SHP77 (cell line): Measurements from ENCODE around the gene VPS8.
"Not testable (repeated sequence)": the region's sequence is repeated elsewhere in the genome, so short reads cannot be mapped to it uniquely, and the experiment has no call there.

ENCODE experiments used
- DNase-seq, 2 experiments: peaks; one replicate each; lab custom pipeline; 2025; lab: John Stamatoyannopoulos, UW

Gene VPS8

DNA sequence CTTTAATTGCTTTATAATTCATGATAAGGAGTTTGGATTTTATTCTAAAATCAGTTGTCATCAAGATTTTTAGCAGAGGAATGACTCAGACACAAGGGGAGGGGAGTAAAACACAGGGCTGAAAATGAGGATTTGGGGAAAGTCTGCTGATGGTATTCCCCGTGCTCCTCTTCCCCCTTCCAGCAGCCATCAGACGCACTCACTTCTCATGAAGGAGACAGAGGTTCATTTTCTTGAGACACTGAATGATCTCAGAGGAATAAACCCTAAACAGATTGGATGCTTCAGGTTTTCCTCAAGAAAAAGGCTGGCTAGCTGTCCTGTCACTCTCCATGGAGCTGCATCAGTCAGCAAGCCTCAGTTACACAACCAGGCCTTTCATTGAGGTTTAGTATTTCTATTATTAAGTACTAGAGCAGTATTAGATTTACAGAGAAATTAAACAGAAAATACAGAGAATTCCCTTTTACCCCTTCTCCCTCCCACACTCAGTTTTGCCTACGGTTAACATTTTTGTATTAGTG is 174.5 kb downstream of the VPS8 start:
- no peak for DNase-seq

DNA sequence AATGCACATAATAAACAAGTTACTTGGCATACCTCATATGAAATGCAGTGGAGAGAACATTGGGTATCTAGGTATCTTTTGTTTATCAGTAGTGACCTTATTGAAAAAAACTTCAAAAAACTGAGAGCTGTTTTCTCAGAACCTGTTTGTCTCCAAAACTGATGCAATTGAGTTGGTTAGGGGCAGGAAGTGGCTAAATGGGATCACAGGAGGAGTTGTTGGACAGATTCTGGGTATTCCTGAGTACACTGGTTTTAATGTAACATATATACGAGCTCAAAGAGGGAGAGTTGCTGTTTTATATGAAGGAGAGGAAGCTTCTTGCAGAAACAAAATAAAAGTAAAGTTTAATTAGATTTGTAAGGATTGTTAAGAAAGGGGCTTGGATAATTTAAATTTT is 181.4 kb downstream of the VPS8 start:
- DNase-seq, result no peak

DNA sequence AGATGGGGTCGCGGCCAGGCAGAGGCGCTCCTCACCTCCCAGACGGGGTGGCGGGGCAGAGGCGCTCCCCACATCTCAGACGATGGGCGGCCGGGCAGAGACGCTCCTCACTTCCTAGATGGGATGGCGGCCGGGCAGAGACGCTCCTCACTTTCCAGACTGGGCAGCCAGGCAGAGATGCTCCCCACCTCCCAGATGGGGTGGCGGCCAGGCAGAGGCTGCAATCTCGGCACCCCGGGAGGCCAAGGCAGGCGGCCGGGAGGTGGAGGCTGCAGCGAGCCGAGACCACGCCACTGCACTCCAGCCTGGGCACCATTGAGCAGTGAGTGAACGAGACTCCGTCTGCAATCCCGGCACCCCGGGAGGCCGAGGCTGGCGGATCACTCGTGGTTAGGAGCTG is 191.9 kb downstream of the VPS8 start:
- DNase-seq, result not testable (repeated sequence)

DNA sequence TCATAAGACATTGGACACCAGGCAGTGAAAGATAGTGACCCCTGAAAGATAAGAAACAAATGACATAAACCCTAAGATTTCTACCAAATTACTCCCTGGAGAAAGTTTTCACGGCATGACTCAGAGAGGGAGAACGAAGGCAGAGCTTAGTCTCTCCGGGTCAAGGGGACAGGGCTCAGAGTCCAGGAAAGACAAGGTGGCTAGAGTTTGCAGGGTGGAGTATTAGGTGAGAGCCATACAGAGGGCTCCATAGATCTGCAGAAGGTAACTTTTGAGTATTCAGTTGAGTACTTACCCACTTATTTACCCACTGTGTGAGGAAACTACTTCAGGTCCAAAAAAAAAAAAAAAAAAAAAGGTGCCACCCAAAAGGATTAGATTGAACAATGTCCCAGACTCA is 197.7 kb downstream of the VPS8 start:
- no peak for DNase-seq

DNA sequence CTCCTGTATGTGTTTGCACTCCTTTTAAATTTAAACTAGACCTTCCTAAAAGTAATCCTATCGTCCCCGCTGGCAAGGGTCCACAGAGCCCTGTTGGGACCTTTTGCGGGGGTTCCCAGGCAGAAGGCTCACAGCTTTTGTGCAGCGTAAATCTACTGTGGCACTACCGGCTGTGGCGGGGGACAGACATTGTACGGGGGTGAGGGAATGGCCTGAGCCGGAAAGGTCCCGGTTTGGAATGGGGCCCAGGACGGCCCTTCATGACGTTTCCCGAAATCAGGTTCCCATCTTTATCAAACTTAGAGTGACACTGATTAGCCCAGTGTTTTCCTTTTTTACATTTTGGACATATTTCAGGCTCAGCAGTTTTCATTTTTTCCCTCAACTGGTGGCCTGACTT is 205.6 kb downstream of the VPS8 start:
- DNase-seq, result not testable (repeated sequence)

DNA sequence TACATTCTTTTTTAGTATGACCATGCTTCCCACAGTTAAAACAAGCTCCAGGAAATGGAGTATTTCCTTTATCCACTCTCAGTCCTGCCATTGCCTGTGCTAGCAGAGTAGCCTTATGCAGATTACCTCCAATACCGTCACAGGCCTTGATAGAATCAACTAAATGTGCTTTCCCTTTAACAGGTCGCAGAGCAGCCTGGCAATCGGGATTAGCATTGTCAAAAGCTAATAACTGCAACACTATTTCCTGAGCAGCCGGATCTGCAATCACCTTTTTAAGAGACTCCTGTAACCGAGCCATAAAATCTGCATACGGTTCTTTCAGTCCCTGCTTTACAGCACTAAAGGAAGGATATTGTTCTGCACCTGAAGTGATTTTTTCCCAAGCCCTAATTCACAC is 206.0 kb downstream of the VPS8 start:
- DNase-seq, result not testable (repeated sequence)

DNA sequence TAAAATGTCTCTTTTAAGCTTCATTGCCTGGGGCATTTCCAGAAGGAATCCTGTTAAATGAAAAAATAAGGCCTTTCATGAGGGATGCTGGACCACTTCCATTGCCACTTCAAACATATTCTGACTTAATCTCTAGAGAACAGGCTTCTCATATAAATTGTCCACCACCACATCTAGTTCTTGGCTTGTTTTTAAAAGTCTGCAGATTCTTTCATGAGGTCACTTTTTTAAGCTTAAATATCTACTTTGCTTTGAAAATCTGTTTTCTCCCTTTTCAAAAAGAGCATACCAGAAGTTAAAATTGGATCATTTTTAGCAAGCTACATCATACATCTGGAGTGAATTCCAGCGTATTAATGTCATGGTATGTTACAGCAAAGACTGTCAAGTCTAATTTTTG is 209.3 kb downstream of the VPS8 start:
- no peak for DNase-seq

DNA sequence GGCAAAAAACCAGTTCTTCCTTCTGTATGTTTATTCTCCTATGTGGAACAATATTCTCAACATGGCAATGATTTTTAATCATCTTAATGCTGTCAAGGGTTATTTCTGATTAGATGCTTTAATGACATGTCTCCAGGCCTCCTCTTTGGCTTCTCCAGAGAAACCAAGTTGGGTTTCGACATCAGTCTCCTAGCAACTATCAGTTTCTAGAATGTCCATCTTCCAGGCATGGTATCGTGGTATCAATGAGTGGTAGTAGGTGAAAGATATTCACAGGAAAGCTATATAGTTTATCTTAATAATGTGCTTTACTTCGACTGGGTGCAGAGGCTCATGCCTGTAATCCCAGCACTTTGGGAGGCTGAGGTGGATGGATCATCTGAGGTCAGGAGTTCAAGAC is 212.4 kb downstream of the VPS8 start:
- no peak for DNase-seq

DNA sequence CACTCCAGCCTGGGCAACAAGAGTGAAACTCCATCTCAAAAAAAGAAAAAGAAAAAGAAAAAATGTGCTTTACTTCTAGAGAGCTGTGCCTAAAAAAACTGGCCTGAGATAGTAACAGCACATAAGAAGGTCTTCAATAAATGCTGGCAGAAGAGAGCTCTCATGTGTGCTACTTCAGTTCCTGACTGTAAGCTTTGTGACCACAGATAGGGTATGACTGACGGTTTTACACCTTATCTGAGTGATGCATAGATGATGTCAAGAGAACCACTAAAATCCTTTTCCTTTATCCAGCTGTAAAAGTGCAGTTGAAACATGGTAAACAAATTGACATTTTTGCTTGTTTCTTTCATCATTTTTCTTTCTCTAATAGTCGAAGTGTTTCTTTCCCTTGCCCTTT is 213.0 kb downstream of the VPS8 start:
- no peak for DNase-seq

DNA sequence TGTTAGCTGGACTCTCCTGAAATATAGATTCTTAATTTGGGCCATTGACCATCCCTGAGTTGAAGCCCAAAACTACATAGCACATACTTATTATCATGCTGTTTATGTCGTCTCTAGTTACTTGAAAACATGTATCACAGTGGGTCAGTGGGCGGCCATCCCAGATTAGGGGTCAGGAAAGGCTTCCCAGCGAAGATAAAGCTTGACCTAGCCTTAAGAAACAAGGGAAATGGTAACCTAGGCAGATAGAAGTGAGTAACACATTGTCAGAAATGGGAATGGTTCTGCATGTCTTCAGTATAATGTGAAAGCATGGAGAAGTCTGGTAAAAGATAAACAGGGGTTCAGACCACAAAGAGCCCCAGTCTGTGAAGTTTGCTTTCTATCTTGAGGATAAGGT is 216.2 kb downstream of the VPS8 start:
- no peak for DNase-seq

DNA sequence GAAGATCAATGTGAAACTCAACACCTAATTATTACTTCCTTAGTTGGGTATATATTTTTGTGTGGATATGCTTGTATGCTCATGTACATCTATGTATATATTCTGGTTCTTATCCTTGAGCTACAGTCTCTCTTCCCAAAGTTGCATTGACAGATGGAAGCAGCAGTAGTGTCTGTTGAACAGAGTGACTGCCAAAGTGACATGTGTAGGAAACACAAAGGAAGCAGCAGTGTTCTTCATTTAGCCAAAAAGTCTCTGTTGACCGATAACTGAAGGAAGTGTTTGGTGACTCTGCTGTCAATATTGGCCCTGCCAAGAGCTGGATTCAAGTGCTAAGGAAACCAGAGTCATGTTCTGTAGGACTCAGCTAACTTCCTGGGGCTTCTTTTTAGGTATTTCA is 217.1 kb downstream of the VPS8 start:
- no peak for DNase-seq

DNA sequence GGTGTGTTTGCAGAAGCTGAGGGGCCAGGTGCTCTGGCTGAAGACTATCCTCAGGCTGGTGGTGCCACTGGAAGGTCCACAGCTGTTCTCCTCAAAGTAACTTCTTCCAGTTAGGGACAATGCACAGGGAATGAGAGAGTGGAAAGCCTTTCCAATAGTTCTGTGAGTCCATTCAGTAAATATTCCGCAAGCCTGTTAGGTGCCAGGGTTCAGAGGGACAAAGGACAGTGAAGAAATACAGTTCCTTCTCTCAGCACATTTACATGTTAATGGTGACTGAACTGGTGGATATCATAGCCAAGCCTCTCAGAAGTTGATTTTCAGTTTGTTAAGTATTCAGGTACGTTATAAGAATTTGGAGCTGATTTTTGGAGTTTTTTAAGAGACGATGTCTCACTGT is 218.4 kb downstream of the VPS8 start:
- DNase-seq, result no peak

DNA sequence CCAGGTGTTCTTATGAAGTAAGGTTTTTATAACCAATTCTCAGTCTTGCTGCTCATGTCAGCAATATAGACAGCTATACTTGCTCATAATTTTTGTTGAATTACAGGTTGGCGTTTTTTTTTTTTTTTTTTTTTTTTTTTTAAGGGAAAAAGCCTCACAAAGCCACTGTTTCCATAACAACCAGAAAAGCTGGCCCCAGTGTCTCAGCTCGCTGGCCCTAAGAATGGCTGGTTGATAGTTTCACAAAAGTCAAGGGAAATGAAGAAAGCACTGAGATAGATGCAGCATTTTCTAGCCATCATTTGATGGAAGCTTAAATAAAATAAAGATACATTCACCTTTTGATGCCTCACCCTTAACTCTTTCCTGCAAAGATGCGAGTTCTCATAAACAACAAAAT is 219.0 kb downstream of the VPS8 start:
- DNase-seq, result no peak

DNA sequence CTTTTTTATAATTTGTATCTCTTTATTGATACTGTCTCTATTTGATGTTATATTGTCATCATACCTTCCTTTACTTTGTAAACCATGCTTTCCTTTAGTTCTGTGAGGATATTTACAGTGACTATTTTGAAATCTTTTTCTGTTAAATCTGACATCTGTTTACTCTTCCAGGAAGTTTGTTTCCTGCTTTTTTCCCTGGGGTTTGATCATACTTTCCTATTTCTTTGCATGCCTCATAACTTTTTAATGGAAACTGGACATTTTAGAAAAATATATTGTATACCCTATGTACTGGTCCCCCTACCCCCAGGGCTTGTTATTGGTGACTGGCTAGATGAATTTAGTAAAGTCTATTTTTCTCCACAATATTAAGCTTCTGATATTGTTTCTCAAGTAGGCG is 225.8 kb downstream of the VPS8 start:
- no peak for DNase-seq

DNA sequence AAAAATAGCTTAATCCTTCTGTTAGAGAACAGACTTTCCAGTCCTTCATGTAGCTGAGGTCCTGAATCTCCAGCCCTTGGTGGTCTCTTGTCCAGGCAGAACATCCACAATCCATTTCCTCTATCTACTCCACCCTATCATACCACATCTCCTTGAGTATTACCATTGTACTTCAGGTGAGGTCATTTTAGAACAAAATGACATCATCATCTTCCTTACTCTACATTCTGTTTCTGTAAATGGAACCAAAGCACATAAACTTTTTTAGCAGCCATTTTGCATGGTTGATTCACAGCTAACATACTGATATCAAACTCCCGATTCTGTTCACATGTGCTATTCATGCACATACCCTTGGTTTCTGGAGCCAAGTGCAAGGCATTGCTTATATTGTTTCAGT is 228.5 kb downstream of the VPS8 start:
- DNase-seq, result no peak

DNA sequence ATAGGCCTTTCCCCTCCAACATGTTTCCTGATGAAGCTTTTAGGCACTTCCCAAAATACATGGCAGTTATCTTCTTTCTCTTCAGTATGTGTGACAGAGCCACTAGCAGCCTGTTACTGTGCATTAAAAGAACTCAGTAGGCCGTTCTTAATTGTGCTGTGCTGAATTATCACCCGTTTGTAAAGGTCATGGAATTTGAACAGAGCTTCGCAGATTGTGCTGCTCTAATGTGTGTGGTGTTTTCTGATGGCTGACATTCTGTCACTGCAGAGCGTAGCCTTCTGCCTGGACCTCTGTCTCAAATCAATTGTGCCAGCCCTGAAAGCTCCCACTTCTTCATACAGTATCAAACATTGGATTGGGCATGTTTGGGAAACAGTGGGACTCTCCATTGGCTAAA is 229.6 kb downstream of the VPS8 start:
- DNase-seq, result no peak

DNA sequence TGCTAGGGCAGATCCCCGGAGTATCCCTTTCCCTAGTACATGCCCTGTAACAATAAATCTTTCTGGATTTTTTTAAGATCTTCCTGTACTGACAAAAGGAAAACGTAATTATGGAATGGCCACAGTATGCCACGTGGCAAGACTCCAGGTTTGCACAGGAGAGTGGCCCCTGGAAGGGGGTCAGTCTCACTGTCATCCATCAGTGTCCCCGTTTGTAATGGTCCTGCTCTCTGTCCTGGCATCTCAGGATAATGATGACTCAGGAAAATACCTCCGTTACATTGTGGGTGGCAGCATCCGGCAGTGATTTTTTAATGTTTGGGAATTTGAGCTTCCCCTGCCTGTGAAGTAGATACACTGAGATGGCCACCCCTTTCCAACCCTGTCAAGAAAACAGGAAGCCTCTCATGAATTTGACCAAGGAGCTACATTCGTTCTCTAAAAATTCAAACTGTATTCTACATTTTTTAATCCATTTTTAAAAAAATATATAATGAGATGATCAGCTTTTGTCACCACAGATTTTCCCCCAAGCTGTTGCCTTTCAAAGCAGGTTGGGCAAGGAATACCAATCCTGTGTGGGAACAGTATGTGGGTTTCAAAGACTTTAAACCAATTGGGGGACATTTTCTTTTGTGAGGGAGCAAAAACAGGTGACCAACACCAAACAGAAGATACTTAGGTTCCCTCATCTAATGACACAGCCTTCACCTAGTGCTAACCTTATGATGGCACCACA is 230.5 kb downstream of the VPS8 start:
- no peak for DNase-seq

DNA sequence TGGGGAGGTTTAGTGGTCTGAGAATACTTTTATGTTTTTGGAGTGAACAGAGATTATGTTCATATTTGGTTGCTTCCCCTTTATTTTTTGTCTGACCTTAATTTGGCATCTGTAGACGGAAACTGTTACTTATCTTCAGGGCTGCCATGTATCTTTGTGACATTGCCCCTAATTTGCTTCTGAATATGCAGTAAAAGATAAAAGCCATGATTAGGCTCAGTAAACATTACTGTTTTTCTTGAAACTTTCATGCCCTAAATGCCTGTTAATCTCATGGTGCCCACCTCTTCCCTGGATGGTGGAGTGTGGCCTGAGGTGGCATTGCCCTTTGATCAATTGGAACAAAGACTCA is 234.2 kb downstream of the VPS8 start:
- DNase-seq, result no peak

DNA sequence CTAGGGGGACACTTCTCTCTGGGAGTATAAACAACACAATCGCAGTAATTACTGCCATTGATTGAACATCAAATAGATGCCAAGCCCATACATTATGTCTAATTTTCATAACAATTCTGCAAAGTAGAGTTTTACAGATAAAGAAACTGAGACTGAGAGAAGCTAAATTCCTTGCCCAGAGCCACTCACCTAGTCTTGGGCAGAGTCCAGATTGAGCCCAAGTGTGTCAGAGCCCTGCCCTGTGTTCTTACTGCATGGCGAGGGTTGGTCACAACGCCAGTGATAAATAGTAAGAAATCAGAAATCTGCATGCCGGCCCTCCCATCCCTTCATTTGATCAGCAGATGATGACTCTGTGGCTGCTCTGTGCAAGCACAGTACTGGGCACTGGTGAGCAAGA is 234.6 kb downstream of the VPS8 start:
- DNase-seq, result no peak

DNA sequence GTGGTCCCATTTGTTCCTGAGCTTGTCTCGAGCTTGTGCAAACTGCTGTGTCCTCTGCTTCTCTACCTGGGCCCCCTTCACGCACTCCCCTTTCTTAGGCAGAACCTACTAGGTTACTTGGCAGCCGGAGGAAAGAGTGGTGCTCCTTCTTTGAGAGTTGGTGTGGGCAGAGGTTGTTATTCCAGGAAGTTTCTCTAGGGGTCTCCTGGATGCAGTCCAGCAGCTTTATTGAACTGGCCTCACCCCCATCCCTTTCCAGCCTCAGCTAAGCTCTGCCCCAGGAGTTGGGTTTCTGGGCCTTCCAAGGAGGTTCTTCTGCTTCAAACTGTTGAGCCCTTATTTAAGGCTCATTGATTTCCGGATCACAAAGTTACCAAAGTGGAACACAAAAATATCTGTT is 237.7 kb downstream of the VPS8 start:
- no peak for DNase-seq

DNA sequence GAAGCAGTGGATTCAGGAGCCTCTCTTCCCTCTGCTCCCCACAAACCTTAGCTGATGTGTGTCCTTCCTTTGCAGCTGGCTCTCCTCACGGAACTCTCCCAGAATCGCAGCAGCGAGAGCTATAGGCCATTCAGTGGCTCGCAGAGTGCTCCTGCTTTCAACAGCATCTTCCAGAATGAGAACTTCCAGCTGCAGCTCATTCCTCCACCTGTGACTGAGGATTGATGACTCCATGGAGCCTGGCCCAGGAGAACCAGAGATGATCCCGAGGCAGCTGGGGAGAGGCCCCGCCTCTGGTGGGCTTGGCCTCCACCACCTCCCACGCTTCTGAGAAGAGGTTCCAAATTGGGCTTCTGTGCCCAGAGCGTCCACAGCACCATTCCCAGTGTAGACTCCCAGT is 239.8 kb downstream of the VPS8 start:
- DNase-seq, result no peak

DNA sequence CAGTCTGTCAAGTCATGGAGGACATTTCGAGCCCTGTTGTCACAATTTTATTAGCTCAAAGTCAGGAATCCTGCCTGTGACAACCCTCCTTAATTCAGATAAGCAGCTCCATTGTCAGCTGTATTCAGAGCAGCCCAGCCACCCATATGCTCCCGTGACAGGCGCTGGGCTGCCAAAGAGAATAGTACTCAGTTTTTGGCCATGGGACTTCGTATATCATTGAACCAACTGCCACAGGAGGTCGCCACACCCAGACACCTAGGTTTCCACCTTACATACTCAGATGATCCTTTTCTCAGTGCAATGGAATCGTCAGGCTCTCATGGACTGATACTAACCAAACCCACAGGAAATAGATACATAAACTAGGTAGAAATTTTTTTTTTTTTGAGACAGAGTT is 240.7 kb downstream of the VPS8 start:
- no peak for DNase-seq

DNA sequence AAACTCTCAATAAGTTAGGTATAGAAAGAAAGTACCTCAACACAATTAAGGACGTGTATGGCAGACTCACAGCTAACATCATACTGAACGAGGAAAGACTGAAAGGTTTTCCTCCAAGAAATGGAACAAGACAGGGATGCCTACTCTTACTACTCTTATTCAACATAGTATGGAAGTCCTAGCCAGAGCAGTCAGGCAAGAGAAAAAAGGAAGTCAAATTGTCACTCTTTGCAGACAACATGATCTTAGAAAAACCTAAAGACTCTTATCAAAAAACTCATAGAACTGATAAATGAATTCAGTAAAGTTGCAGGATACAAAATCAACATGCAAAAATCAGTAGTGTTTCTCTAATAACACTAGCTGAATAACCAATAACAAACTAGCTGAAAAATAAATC is 244.9 kb downstream of the VPS8 start:
- DNase-seq, result no peak

DNA sequence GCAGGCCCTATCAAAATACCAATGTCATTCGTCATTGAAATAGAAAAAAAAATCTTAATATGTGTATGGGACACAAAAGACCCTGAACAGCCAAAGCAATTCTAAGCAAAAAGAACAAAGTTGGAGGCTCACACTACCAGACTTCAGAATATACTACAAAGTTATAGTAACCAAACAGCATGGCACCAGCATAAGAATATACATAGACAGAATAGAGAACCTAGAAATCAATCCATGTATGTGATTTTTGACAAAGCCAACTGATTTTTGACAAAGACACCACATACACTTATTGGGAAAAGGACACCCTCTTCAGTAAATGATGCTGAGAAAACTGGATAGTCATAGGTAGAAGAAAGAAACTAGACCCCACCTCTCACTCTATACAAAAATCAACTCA is 245.9 kb downstream of the VPS8 start:
- no peak for DNase-seq

DNA sequence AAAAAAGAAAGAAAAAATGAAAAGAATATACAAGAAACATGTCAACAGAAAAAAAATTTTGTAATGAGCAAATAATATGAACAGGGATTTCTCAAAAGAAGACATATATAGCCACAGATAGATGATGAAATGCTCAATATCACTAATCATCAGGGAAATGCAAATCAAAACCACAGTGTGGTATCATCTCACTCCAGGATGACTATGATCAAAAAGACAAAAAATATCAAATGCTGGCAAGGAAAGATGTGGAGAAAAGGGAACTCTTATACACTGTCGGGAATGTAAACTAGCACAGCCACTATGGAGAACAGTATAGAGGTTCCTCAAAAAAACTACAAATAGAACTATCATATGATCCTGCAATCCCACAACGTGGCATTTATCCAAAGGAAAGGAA is 246.8 kb downstream of the VPS8 start:
- no peak for DNase-seq
